HG02678 (cell line): ENCODE data around the gene SELE.

ENCODE experiments used
- ATAC-seq: cut with Tn5 transposase; IDR thresholded peaks from one replicate; pipeline ENCODE4 v1.9.1; 2021; ENCODE audit warnings: mild to moderate bottlenecking, moderate library complexity; ENCODE audit not compliant: unreplicated experiment

The SELE gene

DNA sequence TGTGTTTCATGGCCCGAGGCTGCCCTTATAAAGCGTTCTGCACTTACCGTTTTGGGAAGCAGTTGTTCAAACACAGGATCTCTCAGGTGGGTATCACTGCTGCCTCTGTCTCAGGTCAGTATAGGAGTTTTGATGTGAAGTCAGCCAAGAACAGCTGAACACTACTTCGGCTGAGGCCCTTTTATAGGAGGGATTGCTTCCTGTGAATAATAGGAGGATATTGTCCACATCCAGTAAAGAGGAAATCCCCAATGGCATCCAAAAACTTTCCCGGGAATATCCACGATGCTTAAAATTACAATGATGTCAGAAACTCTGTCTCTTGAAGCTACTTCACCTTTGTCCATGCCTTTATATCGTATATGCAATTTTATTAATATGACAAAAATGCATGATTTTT lies at the start of gene SELE:
Gene SELE, minus strand, starts transcription at position 156 of the 400 bp plus-strand sequence. CDS start 467 bp downstream, outside the sequence.
- no peak for ATAC-seq

GRCh38 chr1:169782596-169782995 lies 48.7 kb upstream of the SELE start:
- ATAC-seq = no peak

DNA sequence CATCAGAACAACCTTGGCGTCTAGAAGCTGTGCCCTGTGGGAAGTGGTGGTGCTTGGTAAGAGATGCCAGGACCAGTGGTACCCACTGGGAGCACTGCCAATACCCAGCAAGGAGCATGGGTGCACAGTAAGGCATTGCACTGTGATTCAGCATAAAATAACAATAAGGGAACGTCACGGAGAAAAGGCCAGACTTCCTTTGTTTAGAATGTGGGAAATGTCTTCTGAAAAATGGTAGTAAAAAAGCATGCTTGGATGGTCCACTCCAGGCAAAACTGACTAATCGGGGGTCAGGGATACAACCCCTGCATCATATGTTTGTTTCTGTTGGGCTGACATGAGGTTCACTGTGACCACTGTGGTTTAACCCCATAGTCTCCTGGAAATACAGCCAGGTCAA lies 46.1 kb upstream of the SELE start:
- no peak for ATAC-seq

GRCh38 chr1:169779150-169779549 lies 45.3 kb upstream of the SELE start:
- no peak for ATAC-seq

DNA sequence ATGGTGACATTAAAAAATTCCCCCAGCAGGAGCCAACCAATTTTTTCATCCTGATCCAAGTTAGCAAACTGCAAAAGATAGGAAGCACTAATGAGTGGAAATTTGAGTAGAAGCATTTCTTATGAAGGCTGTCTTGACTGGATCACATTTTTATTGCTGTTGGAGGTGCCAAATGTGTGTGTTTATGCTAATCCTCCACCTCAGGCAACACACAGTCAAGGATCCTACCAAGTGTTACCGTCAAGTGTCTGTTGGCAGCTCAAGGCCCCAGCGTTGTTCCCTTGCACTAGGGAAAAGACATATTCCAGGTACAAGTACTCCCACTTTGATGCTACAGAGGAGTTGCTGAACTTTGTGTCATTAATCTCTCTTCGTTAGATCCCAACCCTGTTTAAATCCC lies 42.6 kb upstream of the SELE start:
- ATAC-seq = no peak

- no peak for ATAC-seq
Observed at GRCh38 chr1:169768161-169768560, 34.3 kb upstream of the SELE start.

DNA sequence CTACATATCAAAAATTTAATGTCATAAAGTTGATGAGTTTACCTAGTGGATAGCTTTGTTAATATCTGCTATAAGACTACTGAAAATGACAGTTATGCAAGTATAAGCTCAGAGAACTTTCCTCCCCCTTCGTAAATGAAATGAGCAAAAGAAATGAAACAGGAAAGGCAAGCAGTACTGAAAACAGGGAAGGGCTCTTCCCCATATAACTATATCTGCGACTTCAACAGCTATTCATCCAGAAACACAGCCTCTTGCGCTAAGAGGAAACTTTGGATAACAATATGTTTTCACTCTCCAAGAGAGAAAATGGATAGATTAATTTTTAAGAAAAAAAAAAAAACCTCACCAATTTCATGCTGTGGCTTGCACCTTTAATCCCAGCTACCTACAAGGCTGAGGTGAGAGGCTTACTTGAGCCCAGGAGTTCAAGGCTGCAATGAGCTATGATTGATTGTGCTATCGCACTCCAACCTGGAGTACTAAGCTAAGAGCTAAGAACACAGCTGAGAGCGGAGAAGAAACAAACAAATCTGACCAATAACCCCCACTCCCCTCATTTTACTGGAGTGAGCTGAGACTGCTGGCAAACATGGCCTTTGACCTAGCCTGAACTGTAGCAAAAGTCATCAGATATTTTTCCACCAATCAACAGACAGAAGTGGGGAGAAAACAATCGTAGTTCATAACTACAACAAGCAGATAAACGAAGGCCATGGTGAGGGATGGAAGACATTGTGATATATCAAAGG lies 31.9 kb upstream of the SELE start:
- ATAC-seq = no peak

DNA sequence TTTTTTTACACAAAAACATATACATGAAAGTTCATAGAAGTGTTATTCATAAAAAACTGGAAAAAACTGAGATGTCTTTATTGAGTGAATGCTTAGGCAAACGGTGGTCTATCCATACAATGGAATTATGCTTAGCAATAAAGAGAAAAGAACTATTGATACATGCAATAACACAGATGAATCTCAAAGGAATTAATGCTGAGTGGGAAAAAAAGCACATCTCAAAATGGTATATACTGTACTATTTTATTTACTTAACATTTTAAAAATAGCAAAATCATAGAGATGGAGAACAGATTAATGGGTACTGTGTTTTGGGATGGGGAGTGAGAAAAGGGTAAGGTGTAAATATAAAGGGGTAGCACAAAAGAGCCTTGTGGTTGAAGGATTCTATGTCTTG lies 31.0 kb upstream of the SELE start:
- no peak for ATAC-seq

DNA sequence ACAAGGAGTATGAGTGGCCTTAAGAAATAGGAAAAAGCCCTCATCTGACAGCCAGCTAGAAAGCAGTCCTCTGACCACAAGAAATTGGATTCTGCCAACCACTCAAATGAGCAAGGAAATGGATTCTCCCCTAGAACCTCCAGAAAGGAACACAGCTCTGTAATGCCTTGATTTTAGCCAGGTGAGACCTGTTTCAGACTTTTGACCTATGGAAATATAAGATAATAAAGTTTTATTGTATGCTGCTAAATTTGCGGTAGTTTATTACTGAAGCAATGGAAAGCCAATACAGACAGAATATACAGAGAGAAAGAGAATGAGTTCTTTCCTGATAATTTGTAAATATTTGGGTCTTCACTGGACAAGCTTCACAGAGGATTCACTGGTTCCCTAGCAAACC lies 28.8 kb upstream of the SELE start:
- ATAC-seq = no peak

DNA sequence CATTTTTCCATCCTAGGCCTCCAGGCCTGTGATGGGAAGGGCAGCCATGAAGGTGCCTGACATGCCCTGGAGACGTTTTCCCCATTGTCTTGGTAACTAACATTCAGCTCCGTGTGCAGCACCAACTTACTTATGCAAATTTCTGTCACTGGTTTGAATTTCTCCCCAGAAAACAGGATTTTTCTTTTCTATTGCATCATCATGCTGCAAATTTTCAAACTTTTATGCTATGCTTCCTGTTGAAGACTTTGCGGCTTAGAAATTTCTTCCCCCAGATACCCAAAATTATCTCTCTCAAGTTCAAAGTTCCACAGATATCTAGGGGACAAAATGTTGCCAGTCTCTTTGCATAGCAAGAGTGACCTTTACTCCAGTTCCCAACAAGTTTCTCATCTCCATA lies 25.2 kb upstream of the SELE start:
- ATAC-seq = no peak

DNA sequence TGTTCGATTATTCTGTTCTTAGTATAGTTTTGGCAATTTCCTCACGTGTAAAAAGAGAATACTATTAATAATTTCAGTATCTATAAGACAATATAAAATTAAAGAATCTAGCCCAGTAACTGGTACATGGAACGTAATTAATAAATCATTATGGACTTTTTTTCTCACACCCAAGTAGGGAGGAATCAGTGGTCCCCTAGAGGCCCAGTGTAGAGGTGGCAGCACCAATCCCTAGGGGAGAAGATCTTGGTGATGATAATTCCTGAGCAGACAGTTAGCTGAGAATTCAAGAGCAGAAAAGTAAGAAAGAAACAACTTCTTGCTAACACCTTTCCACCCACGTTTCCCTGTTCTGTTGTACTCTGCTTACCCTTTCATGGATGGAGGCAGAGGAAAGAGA lies 19.7 kb upstream of the SELE start:
- no peak for ATAC-seq

- ATAC-seq = no peak
Observed at GRCh38 chr1:169750041-169750440, 16.2 kb upstream of the SELE start.

GRCh38 chr1:169746550-169746949 lies 12.7 kb upstream of the SELE start:
- no peak for ATAC-seq

DNA sequence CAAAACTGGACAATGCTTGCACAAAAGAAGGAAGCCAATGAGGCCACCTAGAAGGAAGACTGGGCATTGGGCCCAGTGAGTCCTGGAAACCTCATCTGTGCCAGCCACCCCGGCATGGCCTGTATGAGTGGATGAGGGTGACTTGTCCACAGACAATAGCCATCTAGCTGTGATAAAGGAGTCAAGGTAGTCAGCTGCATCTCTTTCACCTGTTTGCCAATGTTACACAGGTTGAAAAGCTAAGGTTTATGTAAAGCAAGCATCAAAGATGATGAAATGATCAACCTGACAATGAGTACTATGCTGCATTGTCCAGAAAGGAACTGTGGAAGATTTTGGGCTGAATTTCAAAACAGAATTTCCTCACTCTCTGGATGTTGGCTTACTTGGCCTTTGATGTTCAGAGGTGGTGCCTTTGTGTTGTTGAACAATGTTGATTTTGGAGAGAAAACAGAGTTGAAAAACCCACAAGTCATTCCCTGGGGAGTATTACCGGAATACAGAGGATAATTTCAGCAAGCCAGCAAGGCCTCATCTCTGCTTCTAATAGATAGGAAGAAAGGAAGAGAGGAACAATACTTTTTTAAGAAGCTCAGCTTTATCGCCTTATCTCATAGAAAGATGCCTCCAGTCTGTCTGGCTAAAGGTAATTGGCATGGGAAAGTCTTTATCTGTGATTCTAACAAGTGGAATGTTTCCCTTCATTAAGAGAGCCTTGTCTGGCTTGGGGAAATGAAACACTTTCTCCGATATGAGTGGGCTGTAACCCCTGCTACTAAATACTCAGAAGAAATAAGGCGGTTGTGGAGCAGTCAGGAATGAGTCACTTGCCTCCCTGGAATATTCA lies 11.4 kb upstream of the SELE start:
- ATAC-seq = no peak

DNA sequence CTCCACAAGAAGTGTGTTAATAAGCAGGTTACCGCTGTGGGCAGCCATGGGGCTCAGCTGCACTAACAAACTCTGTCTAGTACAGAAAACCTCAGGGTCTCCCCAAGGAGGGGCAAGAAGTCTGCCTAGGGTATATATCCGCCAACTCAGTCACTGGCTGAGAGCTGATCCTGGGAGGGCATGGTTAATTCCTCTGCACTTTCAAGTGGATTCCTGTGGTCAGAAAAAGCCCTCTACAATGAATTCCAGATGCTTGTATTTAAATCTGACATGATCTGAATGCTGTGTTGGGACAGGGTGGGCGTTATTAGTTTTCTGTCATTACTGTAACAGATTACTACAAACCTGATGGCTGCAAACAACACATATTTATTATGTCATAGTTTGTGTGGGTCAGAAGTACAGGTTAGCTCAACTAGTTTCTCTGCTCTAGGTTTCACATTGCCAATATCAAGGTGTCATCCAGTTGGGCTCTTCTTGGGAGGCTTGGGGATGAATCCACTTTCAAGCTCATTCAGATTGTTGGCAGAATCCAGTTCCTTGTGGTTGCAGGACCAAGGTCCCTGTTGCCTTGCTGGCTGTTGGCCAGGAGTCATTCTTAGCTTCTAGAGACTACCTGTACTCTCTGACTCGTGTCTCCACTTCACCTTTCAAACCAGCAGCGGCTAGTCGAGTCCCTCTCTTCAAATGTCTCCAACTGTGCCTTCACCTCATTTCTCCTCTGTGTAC lies 8.0 kb upstream of the SELE start:
- ATAC-seq = no peak

DNA sequence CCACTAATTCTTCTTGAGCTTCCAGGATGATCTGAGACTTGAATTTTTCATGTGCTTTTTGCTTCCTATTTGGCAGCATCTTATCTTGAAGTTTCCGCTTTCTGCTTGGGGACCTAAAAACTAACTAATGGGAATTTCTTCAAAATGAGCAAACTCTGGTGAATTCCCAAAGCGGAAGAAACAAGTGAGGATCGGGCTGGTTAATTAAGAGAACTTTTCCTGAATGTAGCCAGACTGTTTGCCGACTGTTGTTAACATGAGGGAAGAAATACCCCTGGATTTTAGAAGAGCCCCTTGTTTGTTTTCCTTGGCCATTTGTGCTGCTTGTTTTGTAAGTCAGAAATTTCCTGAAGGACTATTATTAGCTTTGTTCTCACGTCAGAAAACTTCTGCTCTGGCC lies 6.1 kb upstream of the SELE start:
- no peak for ATAC-seq

DNA sequence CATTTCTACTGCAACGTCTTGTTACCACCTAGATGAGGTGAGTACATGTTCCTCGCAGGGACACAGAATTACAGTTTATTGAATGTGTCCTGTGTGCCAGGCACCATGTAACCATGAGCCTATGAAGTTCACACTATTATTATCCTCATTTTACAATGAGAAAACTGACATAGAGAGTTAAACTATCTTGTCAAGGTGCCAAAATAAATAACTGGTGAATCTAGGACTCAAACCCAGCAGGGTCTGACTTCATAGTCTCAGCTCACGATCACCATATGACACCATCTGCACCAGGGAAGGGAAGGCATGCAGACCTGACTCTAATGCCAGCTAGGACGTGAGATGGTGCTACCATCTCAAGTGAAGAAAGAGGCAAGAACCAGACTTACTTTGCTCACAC lies 2.4 kb downstream of the SELE start:
- no peak for ATAC-seq

DNA sequence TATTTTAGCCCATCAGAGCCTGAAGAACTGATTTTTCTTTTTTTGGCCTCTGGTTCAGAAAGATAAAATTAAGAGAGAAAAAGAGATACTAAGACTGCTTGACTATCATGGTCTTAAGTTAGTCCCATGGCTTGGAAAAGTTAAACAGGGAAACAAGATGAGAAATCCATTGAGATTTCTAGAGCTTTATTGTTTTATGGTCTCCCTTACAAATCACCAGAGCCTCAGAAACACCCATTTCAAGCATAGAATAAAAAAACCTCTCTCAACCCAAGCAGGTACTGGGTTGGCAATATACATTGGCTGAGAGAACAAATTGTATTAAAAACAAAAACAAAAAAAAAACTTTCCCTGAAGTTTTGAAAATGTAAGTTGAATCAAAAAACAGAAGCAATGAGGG lies 3.9 kb downstream of the SELE start:
- no peak for ATAC-seq

GRCh38 chr1:169727307-169727706 lies 6.6 kb downstream of the SELE start:
- ATAC-seq = no peak

GRCh38 chr1:169726851-169727250 lies 7.0 kb downstream of the SELE start:
- ATAC-seq = no peak

GRCh38 chr1:169725930-169726329 lies 7.9 kb downstream of the SELE start:
- no peak for ATAC-seq

- ATAC-seq = no peak
Observed at GRCh38 chr1:169724168-169724567, 9.7 kb downstream of the SELE start.
